DOHH2 (cell line): ENCODE data around the gene CRACR2A.

Source experiments
- H3F3A ChIP-seq: fragments of 200-600 bp; sonication (generic), shearing (Covaris generic); 2 replicates; pipeline ENCODE4 v1.6.0; 2016; ENCODE audit warnings: antibody characterized with exemption, mild to moderate bottlenecking; ENCODE audit not compliant: control insufficient read depth, insufficient read depth
- H3K27ac ChIP-seq: fragments of 200-600 bp; sonication (generic); 2 replicates; pipeline ENCODE4 v1.5.1; 2014; ENCODE audit warnings: low read depth, mild to moderate bottlenecking, low read length, moderate library complexity
- H3K27me3 ChIP-seq: fragments of 200-600 bp; sonication (generic); 2 replicates; pipeline ENCODE4 v1.6.1; 2014; ENCODE audit warnings: mild to moderate bottlenecking, low read length, mixed read lengths; ENCODE audit not compliant: control insufficient read depth
- H3K36me3 ChIP-seq: fragments of 200-600 bp; sonication (generic); 2 replicates; pipeline ENCODE4 v1.6.1; 2014; ENCODE audit warnings: mild to moderate bottlenecking, low read length, moderate library complexity, mixed read lengths; ENCODE audit not compliant: control insufficient read depth
- H3K4me1 ChIP-seq: fragments of 200-600 bp; sonication (generic); 2 replicates; pipeline ENCODE4 v1.6.1; 2014; ENCODE audit warnings: mild to moderate bottlenecking, low read length, mixed read lengths; ENCODE audit not compliant: control insufficient read depth
- H3K4me2 ChIP-seq: fragments of 200-600 bp; sonication (generic); 2 replicates; pipeline ENCODE4 v1.6.0; 2014; ENCODE audit warnings: mild to moderate bottlenecking, low read length, moderate library complexity
- H3K4me3 ChIP-seq: fragments of 200-600 bp; sonication (generic); 2 replicates; pipeline ENCODE4 v1.5.1; 2014; ENCODE audit warnings: mild to moderate bottlenecking, low read length, mixed read lengths
- H3K79me2 ChIP-seq: fragments of 200-600 bp; sonication (generic); 2 replicates; pipeline ENCODE4 v1.6.1; 2014; ENCODE audit warnings: mild to moderate bottlenecking, low read length, mixed read lengths; ENCODE audit not compliant: control insufficient read depth
- H3K9me2 ChIP-seq: fragments of 200-600 bp; sonication (generic); replicated peaks from 2 replicates; pipeline ENCODE4 v1.6.1; 2014; ENCODE audit warnings: mild to moderate bottlenecking, low read length, mixed read lengths; ENCODE audit not compliant: control insufficient read depth
- H3K9me3 ChIP-seq: fragments of 200-600 bp; sonication (generic); 2 replicates; pipeline ENCODE4 v1.6.1; 2014; ENCODE audit warnings: antibody characterized with exemption, low read length, mixed read lengths; ENCODE audit not compliant: control insufficient read depth, insufficient read depth
- H4K20me1 ChIP-seq: fragments of 200-600 bp; sonication (generic); 2 replicates; pipeline ENCODE4 v1.6.0; 2014; ENCODE audit warnings: low read depth, mild to moderate bottlenecking, antibody characterized with exemption, low read length, moderate library complexity; ENCODE audit not compliant: control insufficient read depth, insufficient read depth
- EZH2phosphoT487 ChIP-seq: fragments of 200-600 bp; sonication (generic); IDR thresholded peaks from 2 replicates; pipeline ENCODE4 v1.6.1; 2017; ENCODE audit warnings: borderline replicate concordance, mild to moderate bottlenecking, antibody characterized with exemption, low read length, moderate library complexity, mixed read lengths
- TF ChIP-seq, protein P1 (sequence below): fragments of 200-600 bp; sonication (generic); IDR thresholded peaks from one replicate; pipeline ENCODE4 v1.5.1; 2014; ENCODE audit warnings: antibody characterized with exemption, mild to moderate bottlenecking, low read depth, low read length; ENCODE audit not compliant: poor library complexity, severe bottlenecking

The CRACR2A gene

DNA sequence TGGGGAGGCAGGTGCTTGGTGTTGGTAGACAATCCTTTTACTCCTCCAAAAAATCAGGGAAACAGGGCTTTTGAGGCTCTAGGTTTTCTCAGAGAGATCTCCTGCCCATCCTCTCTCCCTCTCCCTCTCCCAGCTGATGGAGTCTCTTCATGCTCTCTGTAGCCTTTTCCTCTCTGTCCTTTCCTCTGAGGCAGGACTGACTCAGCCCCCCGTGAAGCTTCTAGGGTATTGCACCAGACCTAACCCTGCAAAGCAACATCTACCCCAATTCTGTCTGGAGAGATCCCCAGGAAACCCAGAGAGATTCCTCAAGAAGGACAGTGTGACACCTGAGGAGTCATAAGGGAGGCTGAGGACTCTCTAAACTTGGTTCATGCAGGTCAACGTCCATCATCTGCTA lies 66.4 kb downstream of the CRACR2A start:
- H3K27me3 ChIP-seq, result no peaks in the 10 kb centered on the region
- peaks cover 8% of the 10 kb centered on the region for H3K36me3 ChIP-seq
- H4K20me1 ChIP-seq, result no peaks in the 10 kb centered on the region; the same call in 1 of the 2 replicates
- no peak overlapping the region for H3K27ac ChIP-seq
- H3K4me2 ChIP-seq, result no peak overlapping the region
- no peak overlapping the region for H3K4me3 ChIP-seq
- TF ChIP-seq EZH2phosphoT487, result no peak
- TF ChIP-seq, protein P1, sequence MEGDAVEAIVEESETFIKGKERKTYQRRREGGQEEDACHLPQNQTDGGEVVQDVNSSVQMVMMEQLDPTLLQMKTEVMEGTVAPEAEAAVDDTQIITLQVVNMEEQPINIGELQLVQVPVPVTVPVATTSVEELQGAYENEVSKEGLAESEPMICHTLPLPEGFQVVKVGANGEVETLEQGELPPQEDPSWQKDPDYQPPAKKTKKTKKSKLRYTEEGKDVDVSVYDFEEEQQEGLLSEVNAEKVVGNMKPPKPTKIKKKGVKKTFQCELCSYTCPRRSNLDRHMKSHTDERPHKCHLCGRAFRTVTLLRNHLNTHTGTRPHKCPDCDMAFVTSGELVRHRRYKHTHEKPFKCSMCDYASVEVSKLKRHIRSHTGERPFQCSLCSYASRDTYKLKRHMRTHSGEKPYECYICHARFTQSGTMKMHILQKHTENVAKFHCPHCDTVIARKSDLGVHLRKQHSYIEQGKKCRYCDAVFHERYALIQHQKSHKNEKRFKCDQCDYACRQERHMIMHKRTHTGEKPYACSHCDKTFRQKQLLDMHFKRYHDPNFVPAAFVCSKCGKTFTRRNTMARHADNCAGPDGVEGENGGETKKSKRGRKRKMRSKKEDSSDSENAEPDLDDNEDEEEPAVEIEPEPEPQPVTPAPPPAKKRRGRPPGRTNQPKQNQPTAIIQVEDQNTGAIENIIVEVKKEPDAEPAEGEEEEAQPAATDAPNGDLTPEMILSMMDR, result no peak
- no peaks in the 10 kb centered on the region for H3K79me2 ChIP-seq
- no peaks in the 10 kb centered on the region for H3K9me3 ChIP-seq
- H3K9me2 ChIP-seq, result no peaks in the 10 kb centered on the region
- no peaks in the 10 kb centered on the region for H3F3A ChIP-seq
- H3K4me1 ChIP-seq, result no peaks in the 10 kb centered on the region

DNA sequence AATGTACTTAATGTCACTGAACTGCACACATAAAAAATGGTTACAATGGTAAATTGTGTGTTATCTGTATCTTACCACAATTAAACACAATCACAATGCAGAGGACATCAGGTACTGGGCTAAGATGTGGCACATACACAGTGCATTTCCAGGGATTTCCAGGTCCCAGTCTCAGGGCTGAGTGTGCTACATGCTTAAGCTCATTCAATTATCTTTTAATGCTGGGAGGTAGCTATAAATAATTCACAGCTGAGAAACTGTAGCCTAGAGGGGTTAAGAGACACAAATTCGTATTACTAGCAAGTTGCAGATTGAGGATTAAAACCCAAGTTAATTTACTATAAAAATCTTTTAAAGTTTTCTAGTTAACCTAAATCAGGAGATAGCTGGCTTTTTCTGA lies 67.1 kb downstream of the CRACR2A start:
- no peak overlapping the region for H3K4me3 ChIP-seq
- no peak overlapping the region for H3K4me2 ChIP-seq
- H3K9me3 ChIP-seq, result no peaks in the 10 kb centered on the region
- no peaks in the 10 kb centered on the region for H3K79me2 ChIP-seq
- H3K36me3 ChIP-seq, result peaks cover 3% of the 10 kb centered on the region
- no peaks in the 10 kb centered on the region for H3F3A ChIP-seq
- H3K27me3 ChIP-seq, result no peaks in the 10 kb centered on the region
- H3K27ac ChIP-seq, result no peak overlapping the region
- no peaks in the 10 kb centered on the region for H3K4me1 ChIP-seq
- TF ChIP-seq, protein P1, result no peak
- no peak for TF ChIP-seq EZH2phosphoT487
- H3K9me2 ChIP-seq, result no peaks in the 10 kb centered on the region
- no peaks in the 10 kb centered on the region; the same call in 1 of the 2 replicates for H4K20me1 ChIP-seq

DNA sequence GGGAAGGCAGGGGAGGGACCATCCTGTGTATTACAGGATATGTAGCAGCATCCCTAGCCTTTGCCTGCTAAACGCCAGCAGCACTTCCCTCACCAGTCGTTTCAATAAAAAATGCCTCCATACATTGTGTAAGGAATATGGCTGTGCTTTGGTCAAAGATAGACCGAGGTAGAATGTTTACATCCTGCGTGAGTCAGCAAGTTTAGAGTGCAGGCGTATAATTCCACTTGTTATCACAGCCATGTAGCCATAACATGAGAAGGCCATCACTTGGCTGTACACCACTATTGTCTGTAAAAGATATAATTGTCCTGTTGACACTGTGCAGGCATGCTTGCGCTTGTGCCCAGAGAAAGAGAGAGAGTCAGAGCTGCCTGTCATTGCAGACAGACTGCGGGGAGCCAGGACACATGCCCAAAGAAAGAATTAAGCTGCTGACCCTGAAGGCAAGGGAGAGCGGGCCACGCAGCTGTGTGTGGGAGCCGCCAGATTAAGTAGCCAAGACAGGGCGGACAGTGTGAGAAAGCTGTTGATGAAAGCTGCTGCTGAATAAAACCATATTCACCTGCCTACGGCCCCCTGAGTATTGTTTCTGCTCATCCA lies 68.4 kb downstream of the CRACR2A start:
- Histone ChIP-seq H3F3A (no peaks in the 10 kb centered on the region), H3K9me3 (no peaks in the 10 kb centered on the region), H3K4me3 (no peak overlapping the region), H3K27ac (no peak overlapping the region), H3K27me3 (no peaks in the 10 kb centered on the region), H3K9me2 (no peaks in the 10 kb centered on the region), H3K4me2 (no peak overlapping the region), H4K20me1 (no peaks in the 10 kb centered on the region; the same call in 1 of the 2 replicates), H3K79me2 (no peaks in the 10 kb centered on the region), H3K36me3 (peaks cover 10% of the 10 kb centered on the region), H3K4me1 (no peaks in the 10 kb centered on the region)
- TF ChIP-seq, protein P1, result no peak
- TF ChIP-seq EZH2phosphoT487, result no peak
